Uterus (tissue), 2 donors: Measurements from ENCODE around the gene SDK2.

Experiments
- POLR2A ChIP-seq, 2 donors: fragments of 450-650 bp; IDR thresholded peaks; one replicate each; pipeline ENCODE4 v1.6.1; 2016; ENCODE audit warnings: antibody characterized with exemption in 2 of 2, mild to moderate bottlenecking in 1 of 2, moderate library complexity in 1 of 2
- TF ChIP-seq, protein P1 (sequence below), 4 experiments: fragments of 200-600 bp in 2 of 4; fragments of 450-650 bp in 2 of 4; sonication (generic) in 2 of 4; IDR thresholded peaks; one replicate each; pipeline ENCODE4 v1.5.1; 2016 to 2019; ENCODE audit warnings: antibody characterized with exemption in 4 of 4, mild to moderate bottlenecking in 2 of 4, moderate library complexity in 1 of 4

GRCh38 chr17:73412914-73413313 lies 231.3 kb downstream of the SDK2 start:
- TF ChIP-seq, protein P1, sequence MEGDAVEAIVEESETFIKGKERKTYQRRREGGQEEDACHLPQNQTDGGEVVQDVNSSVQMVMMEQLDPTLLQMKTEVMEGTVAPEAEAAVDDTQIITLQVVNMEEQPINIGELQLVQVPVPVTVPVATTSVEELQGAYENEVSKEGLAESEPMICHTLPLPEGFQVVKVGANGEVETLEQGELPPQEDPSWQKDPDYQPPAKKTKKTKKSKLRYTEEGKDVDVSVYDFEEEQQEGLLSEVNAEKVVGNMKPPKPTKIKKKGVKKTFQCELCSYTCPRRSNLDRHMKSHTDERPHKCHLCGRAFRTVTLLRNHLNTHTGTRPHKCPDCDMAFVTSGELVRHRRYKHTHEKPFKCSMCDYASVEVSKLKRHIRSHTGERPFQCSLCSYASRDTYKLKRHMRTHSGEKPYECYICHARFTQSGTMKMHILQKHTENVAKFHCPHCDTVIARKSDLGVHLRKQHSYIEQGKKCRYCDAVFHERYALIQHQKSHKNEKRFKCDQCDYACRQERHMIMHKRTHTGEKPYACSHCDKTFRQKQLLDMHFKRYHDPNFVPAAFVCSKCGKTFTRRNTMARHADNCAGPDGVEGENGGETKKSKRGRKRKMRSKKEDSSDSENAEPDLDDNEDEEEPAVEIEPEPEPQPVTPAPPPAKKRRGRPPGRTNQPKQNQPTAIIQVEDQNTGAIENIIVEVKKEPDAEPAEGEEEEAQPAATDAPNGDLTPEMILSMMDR (IDR thresholded peaks at IDR 0.05) = no peak
- TF ChIP-seq POLR2A (IDR thresholded peaks at IDR 0.05) = no peak
